GM10248 (cell line): ENCODE data around the gene NSD1.

ENCODE experiments used
- CTCF ChIA-PET: fragments of 300-600 bp; sonication (Branson Sonifier 250); formaldehyde crosslinking; extraction: SDS; loops from one replicate; lab custom pipeline; 2021; ENCODE audit warnings: antibody characterized with exemption; lab: Yijun Ruan, JAX
- POLR2A ChIA-PET: fragments of 350-650 bp; sonication (Branson Sonifier 250); formaldehyde crosslinking; extraction: SDS; loops from one replicate; lab custom pipeline; 2020; ENCODE audit warnings: antibody characterized with exemption; lab: Yijun Ruan, JAX
- DNase-seq: peaks from one replicate; pipeline ENCODE4 v3.0.0; 2012; ENCODE audit errors: extremely low spot score
- TF ChIP-seq, protein P1 (sequence below): IDR thresholded peaks from 2 replicates; pipeline ENCODE4 v1.5.1; 2012; ENCODE audit warnings: mild to moderate bottlenecking, low read depth; ENCODE audit errors: extremely low read depth, missing control alignments, control extremely low read depth

The NSD1 gene

GRCh38 chr5:177194268-177194667 is 60.7 kb downstream of the NSD1 start:
- no peak for DNase-seq
- ChIA-PET POLR2A (interaction anchor here (0.7 kb wide), 1 partner anchor 1018 kb away, joined by 4 read pairs; no protein-coding TSS in a partner anchor), CTCF (interaction anchor here (1.3 kb wide), 1 partner anchor 81 kb away, joined by 4 read pairs; no protein-coding TSS in a partner anchor)
- TF ChIP-seq, protein P1, sequence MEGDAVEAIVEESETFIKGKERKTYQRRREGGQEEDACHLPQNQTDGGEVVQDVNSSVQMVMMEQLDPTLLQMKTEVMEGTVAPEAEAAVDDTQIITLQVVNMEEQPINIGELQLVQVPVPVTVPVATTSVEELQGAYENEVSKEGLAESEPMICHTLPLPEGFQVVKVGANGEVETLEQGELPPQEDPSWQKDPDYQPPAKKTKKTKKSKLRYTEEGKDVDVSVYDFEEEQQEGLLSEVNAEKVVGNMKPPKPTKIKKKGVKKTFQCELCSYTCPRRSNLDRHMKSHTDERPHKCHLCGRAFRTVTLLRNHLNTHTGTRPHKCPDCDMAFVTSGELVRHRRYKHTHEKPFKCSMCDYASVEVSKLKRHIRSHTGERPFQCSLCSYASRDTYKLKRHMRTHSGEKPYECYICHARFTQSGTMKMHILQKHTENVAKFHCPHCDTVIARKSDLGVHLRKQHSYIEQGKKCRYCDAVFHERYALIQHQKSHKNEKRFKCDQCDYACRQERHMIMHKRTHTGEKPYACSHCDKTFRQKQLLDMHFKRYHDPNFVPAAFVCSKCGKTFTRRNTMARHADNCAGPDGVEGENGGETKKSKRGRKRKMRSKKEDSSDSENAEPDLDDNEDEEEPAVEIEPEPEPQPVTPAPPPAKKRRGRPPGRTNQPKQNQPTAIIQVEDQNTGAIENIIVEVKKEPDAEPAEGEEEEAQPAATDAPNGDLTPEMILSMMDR, result no peak

DNA sequence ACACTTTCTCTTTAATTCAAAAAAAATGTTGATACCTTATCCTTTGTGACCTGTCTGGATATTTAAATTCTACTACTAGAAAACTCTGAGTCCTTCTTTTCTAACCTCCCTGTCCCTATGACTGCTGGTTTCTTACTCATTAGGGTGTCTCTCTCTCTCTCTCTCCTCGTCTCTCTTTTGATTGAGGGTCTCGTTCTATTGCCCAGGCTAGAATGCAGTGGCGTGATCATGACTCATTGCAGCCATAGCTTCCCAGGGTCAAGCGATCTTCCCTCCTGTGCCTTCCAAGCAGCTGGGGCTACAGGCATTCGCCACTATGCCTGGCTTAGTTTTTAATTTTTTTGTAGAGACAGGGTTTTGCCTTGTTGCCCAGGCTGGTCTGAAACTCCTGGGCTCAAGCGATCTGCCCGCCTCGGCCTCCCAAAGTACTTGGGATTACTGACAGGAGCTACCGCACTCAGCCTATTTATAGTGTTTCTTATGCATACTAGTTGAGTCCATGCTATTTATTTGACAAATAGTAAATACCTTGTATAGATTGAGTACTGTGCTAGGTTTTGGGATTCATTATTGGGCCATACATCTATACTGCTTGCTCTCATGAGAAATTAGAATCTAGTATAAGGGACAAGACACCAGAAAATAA is 61.9 kb downstream of the NSD1 start:
- ChIA-PET POLR2A (no interaction called here), CTCF (interaction anchor here (1.3 kb wide), 1 partner anchor 82 kb away, joined by 4 read pairs; no protein-coding TSS in a partner anchor)
- no peak for DNase-seq
- TF ChIP-seq, protein P1, result no peak

GRCh38 chr5:177198738-177199137 is 65.2 kb downstream of the NSD1 start:
- TF ChIP-seq, protein P1, result no peak
- DNase-seq, result no peak
- POLR2A ChIA-PET, result no interaction called here
- CTCF ChIA-PET, result interaction anchor here (0.9 to 1.1 kb wide), 2 partner anchors 20 to 85 kb away, joined by 3 to 5 read pairs; no protein-coding TSS in a partner anchor

GRCh38 chr5:177204281-177204680 is 70.7 kb downstream of the NSD1 start:
- TF ChIP-seq, protein P1, result no peak
- ChIA-PET CTCF (interaction anchor here (0.9 to 1.4 kb wide), 4 partner anchors 12 to 93 kb away, joined by 3 to 4 read pairs (median 4); no protein-coding TSS in a partner anchor), POLR2A (interaction anchor here (0.6 kb wide), 1 partner anchor 22 kb away, joined by 4 read pairs; no protein-coding TSS in a partner anchor)
- no peak for DNase-seq

- TF ChIP-seq, protein P1, result no peak
- CTCF ChIA-PET, result interaction anchor here (1.1 to 1.5 kb wide), 4 partner anchors 35 to 99 kb away, joined by 3 to 6 read pairs (median 4); no protein-coding TSS in a partner anchor
- DNase-seq, result no peak
- POLR2A ChIA-PET, result no interaction called here
Observed at GRCh38 chr5:177209610-177210009, 76.0 kb downstream of the NSD1 start.

DNA sequence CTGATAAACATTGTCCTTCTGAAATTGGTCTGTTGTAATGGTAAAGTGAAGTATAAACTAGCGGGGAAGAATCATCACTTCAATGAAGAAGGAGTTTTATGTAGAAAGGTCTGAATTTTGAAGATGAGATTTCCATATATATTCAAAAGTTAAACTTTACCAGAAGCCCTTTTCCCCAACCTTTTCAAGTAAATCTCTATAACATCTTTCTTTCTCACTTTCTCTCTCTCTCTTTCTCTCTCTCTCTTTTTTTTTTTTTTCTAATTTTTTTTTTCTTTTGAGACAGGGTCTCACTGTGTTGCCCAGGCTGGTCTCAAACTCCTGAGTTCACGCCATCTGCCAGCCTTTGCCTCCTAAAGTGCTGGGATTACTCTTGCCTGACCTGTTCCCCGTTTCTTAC is 78.7 kb downstream of the NSD1 start:
- CTCF ChIA-PET, result no interaction called here
- POLR2A ChIA-PET, result no interaction called here
- no peak for DNase-seq
- TF ChIP-seq, protein P1, result no peak
